ENCODE data around the gene PIWIL4. TPM values are rescaled to one million over a fixed set of nuclear protein-coding genes. Genes with fewer than 3 reads are reported as not detected.
A peak's percentile ranks its signal among the peaks of the same experiment; 100 is the strongest.

The PIWIL4 gene
- 0.15 and 0.17 TPM in 2 replicates for total RNA-seq (2014; rRNA removed)
- Bru-seq, nascent RNA = percentile 33 among the genes with signal in this experiment
- BruChase-seq, experiment 1, labeled RNA remaining after a 6-hour chase = percentile 40 among the genes with signal in this experiment
- percentile 46 among the genes with signal in this experiment for BruChase-seq, experiment 2, labeled RNA remaining after a 2-hour chase
- long read RNA-seq, partial matches to known transcripts = 0 of 1 reads
- long read RNA-seq, other reads (novel, unspliced or antisense) = 1 of 1 reads

DNA sequence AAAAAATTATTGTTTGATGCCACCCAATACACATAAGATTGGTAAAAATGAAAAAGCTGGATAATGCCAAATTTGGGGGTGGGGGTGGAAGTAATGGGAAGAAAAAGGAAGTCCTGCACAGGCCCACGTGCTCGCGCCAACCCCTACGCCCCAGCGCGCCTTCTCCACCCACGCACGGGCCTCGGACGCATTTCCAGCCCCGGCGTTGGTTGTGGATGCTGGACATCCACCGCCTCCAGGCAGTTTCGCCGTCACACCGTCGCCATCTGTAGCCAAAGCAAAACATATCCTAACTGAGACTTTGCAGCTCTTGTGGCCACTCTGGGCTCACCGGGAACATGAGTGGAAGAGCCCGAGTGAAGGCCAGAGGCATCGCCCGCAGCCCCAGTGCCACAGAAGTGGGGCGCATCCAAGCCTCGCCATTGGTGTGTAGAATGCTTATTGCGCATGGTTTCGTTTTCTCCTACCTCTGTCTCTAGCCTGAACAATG is at the start of gene PIWIL4:
PIWIL4 (plus strand) TSS at position 188 of the 490 bp plus-strand sequence; CDS start at position 339, 151 bp downstream.
- ATAC-seq (no peak), DNase-seq (no peak)
- ChIA-PET CTCF (no interaction called here), POLR2A (ENCODE audit: unreplicated experiment) (no interaction called here)
- no peaks in the 10 kb centered on the region for H3K9me3 ChIP-seq (ENCODE audit: low read length)
- H4K20me1 ChIP-seq (ENCODE audit: low read length) = no peaks in the 10 kb centered on the region
- intact Hi-C loops (cut with micrococcal nuclease) = no loop called here
- H3K9me2 ChIP-seq (replicated peaks; ENCODE audit: low read length) = no peaks in the 10 kb centered on the region
- no peak within 1 kb of the TSS for H3K4me3 ChIP-seq (ENCODE audit: low read length)
- TF ChIP-seq, protein P1, sequence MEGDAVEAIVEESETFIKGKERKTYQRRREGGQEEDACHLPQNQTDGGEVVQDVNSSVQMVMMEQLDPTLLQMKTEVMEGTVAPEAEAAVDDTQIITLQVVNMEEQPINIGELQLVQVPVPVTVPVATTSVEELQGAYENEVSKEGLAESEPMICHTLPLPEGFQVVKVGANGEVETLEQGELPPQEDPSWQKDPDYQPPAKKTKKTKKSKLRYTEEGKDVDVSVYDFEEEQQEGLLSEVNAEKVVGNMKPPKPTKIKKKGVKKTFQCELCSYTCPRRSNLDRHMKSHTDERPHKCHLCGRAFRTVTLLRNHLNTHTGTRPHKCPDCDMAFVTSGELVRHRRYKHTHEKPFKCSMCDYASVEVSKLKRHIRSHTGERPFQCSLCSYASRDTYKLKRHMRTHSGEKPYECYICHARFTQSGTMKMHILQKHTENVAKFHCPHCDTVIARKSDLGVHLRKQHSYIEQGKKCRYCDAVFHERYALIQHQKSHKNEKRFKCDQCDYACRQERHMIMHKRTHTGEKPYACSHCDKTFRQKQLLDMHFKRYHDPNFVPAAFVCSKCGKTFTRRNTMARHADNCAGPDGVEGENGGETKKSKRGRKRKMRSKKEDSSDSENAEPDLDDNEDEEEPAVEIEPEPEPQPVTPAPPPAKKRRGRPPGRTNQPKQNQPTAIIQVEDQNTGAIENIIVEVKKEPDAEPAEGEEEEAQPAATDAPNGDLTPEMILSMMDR (conservative IDR thresholded peaks at IDR 0.05; ENCODE audit: low read depth, low read length) = no peak
- no peak for TF ChIP-seq EZH2 (IDR thresholded peaks at IDR 0.05; ENCODE audit: low read length, unreplicated experiment)
- TF ChIP-seq EZH2phosphoT487 (IDR thresholded peaks at IDR 0.05; ENCODE audit: borderline replicate concordance, low read length) = no peak
- H3K36me3 ChIP-seq (ENCODE audit: low read depth, low read length) = no peaks in the 10 kb centered on the region
- H3K4me2 ChIP-seq (ENCODE audit: low read length) = no peak within 1 kb of the TSS
- no peaks in the 10 kb centered on the region for H3K27me3 ChIP-seq (ENCODE audit: low read length)
- H2AFZ ChIP-seq (ENCODE audit: low read length) = no peak within 1 kb of the TSS
- H3K27ac ChIP-seq (ENCODE audit: low read length) = no peak within 1 kb of the TSS
- no peaks in the 10 kb centered on the region for H3K79me2 ChIP-seq (ENCODE audit: low read length)
- H3K4me1 ChIP-seq (ENCODE audit: insufficient read depth, low read length) = peaks cover 13% of the 10 kb centered on the region
- no peak within 1 kb of the TSS for H3K9ac ChIP-seq (ENCODE audit: low read length)
- no peaks in the 10 kb centered on the region for H3F3A ChIP-seq (ENCODE audit: low read length, unreplicated experiment)
- no TSS peak for BruUV-seq (replicated peaks)

DNA sequence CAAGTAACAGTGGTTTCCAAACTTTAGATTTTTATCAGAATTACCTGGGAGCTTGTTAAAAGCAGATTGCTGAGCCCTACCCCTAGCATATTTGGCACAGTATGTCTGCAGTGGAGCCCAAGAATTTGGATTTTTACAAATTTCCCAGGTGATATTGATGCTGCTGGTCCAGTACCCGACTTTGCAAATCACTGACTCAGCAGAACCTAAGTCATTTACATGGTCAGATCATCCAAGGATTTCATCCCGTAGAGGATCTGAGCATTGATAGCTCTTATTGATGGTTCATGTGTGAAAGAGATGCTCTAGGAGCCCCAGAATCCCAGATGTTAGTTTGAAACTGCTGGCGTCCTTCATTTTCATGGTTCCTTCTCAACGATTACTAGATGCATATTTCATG is 48.9 kb upstream of the PIWIL4 start:
- intact Hi-C loops (cut with micrococcal nuclease) = no loop called here
- Histone ChIP-seq H3K9me2 (replicated peaks; ENCODE audit: low read length) (no peaks in the 10 kb centered on the region), H3K27me3 (ENCODE audit: low read length) (no peaks in the 10 kb centered on the region), H3K27ac (ENCODE audit: low read length) (no peak overlapping the region), H3F3A (ENCODE audit: low read length, unreplicated experiment) (no peaks in the 10 kb centered on the region), H3K9ac (ENCODE audit: low read length) (no peak overlapping the region), H3K4me3 (ENCODE audit: low read length) (no peak overlapping the region), H4K20me1 (ENCODE audit: low read length) (no peaks in the 10 kb centered on the region), H3K4me1 (ENCODE audit: insufficient read depth, low read length) (peaks cover 2% of the 10 kb centered on the region), H3K79me2 (ENCODE audit: low read length) (no peaks in the 10 kb centered on the region), H2AFZ (ENCODE audit: low read length) (no peak overlapping the region), H3K36me3 (ENCODE audit: low read depth, low read length) (no peaks in the 10 kb centered on the region), H3K4me2 (ENCODE audit: low read length) (no peak overlapping the region), H3K9me3 (ENCODE audit: low read length) (no peaks in the 10 kb centered on the region)
- TF ChIP-seq EZH2phosphoT487 (IDR thresholded peaks at IDR 0.05; ENCODE audit: borderline replicate concordance, low read length) = no peak
- TF ChIP-seq, protein P1 (conservative IDR thresholded peaks at IDR 0.05; ENCODE audit: low read depth, low read length) = no peak
- no peak for TF ChIP-seq EZH2 (IDR thresholded peaks at IDR 0.05; ENCODE audit: low read length, unreplicated experiment)
- POLR2A ChIA-PET (ENCODE audit: unreplicated experiment) = no interaction called here
- CTCF ChIA-PET = no interaction called here
- DNase-seq (no peak), ATAC-seq (no peak)
- BruUV-seq (replicated peaks) = no TSS peak

DNA sequence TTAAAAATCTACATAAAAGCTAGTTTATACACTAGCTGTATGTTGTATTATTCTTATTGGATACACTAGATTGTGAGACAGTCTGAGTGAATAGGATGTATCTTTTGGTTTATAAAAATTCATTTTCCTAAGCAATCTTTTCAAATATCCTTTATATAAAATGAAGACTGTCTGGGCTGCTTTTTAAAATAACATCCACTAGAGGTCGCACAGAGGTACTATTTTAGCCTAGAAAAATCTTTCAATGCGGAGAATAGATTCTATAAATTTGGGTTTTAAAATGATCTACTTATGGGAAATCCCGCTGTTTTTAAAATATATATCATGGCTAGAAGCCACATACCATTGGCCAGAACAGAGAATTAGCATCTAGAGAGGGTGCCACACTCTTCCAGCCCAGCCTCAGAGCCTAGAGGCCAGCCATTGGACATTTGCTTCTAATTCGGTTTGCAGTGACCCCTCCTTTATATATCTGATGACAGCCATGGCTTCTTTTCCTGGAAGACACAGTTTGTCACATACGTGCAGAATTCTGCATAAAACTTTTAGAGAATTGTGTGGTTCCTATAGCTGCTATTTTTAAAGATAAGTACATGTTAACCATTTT is 47.6 kb upstream of the PIWIL4 start:
- peak; percentile 64 for ATAC-seq

More for the DNA sequence above, 47.6 kb upstream of the PIWIL4 start:
- Histone ChIP-seq H2AFZ (ENCODE audit: low read length) (peak overlapping the region; percentile 66), H3K4me1 (ENCODE audit: insufficient read depth, low read length) (no peaks in the 10 kb centered on the region), H3K4me2 (ENCODE audit: low read length) (peak overlapping the region; percentile 51), H3K9ac (ENCODE audit: low read length) (no peak overlapping the region), H3K36me3 (ENCODE audit: low read depth, low read length) (no peaks in the 10 kb centered on the region), H3F3A (ENCODE audit: low read length, unreplicated experiment) (no peaks in the 10 kb centered on the region), H4K20me1 (ENCODE audit: low read length) (no peaks in the 10 kb centered on the region), H3K9me2 (replicated peaks; ENCODE audit: low read length) (no peaks in the 10 kb centered on the region), H3K9me3 (ENCODE audit: low read length) (no peaks in the 10 kb centered on the region), H3K27me3 (ENCODE audit: low read length) (no peaks in the 10 kb centered on the region), H3K27ac (ENCODE audit: low read length) (no peak overlapping the region), H3K4me3 (ENCODE audit: low read length) (no peak overlapping the region; the same call in 1 of the 2 replicates), H3K79me2 (ENCODE audit: low read length) (no peaks in the 10 kb centered on the region)
- intact Hi-C loops (cut with micrococcal nuclease) = loop anchor here (1.0 kb wide), 2 partner anchors 44 to 84 kb away; no protein-coding TSS in a partner anchor
- TF ChIP-seq EZH2 (IDR thresholded peaks at IDR 0.05; ENCODE audit: low read length, unreplicated experiment) = no peak
- TF ChIP-seq, protein P1 (conservative IDR thresholded peaks at IDR 0.05; ENCODE audit: low read depth, low read length) = peak; percentile 86
- peak; percentile 76 for DNase-seq
- CTCF ChIA-PET = interaction anchor here (0.6 kb wide), 1 partner anchor 1899 kb away, joined by 4 read pairs; no protein-coding TSS in a partner anchor
- no TSS peak for BruUV-seq (replicated peaks)
- POLR2A ChIA-PET (ENCODE audit: unreplicated experiment) = no interaction called here
